ENCODE data around the gene ROR1.

The ROR1 gene

DNA sequence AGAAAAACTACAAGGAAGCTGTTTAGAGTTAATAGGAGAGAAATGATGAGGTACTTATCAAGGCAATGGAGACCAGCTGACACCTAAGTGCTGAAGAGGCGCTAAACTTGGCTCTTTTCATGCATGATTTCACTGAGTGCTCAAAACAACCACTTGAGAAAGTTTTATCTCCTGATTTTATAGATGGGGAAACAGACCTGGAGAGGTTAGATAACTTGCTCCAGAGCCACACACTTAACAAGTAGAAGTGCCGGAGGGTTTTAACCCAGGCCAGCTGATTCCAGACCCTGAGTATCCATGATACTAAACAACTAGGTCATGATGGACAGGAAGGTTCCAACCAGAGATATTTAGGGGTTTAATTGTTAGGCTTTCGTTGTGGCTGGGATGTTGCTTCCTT, 455.5 kb downstream of the ROR1 start (continued):
- TF ChIP-seq ZNF701 (tag by site-specific recombination; IDR thresholded peaks at IDR 0.05): no peak
- TF ChIP-seq, protein P1, sequence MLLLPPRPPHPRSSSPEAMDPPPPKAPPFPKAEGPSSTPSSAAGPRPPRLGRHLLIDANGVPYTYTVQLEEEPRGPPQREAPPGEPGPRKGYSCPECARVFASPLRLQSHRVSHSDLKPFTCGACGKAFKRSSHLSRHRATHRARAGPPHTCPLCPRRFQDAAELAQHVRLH (tag by site-specific recombination; IDR thresholded peaks at IDR 0.05): no peak; the same call in 1 of the 2 replicates
- TF ChIP-seq MEIS1 (CRISPR knock-in tag; IDR thresholded peaks at IDR 0.05; ENCODE audit: borderline replicate concordance): no peak
- no peak for TF ChIP-seq ZNF239 (tag by site-specific recombination; IDR thresholded peaks at IDR 0.05)
- TF ChIP-seq ZNF121 (tag by site-specific recombination; IDR thresholded peaks at IDR 0.05): no peak
- TF ChIP-seq ZNF571 (tag by site-specific recombination; IDR thresholded peaks at IDR 0.05): no peak
- peak; percentile 65; the same call in 1 of the 2 replicates for TF ChIP-seq ZNF184 (tag by site-specific recombination; IDR thresholded peaks at IDR 0.05)
- TF ChIP-seq, protein P2, sequence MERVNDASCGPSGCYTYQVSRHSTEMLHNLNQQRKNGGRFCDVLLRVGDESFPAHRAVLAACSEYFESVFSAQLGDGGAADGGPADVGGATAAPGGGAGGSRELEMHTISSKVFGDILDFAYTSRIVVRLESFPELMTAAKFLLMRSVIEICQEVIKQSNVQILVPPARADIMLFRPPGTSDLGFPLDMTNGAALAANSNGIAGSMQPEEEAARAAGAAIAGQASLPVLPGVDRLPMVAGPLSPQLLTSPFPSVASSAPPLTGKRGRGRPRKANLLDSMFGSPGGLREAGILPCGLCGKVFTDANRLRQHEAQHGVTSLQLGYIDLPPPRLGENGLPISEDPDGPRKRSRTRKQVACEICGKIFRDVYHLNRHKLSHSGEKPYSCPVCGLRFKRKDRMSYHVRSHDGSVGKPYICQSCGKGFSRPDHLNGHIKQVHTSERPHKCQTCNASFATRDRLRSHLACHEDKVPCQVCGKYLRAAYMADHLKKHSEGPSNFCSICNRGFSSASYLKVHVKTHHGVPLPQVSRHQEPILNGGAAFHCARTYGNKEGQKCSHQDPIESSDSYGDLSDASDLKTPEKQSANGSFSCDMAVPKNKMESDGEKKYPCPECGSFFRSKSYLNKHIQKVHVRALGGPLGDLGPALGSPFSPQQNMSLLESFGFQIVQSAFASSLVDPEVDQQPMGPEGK (tag by site-specific recombination; IDR thresholded peaks at IDR 0.05): peak; percentile 47
- no peak for TF ChIP-seq ZFP41 (tag by site-specific recombination; IDR thresholded peaks at IDR 0.05; ENCODE audit: borderline replicate concordance)
- TF ChIP-seq GFI1B (tag by site-specific recombination; IDR thresholded peaks at IDR 0.05): peak; percentile 69; the same call in 1 of the 2 replicates
- no peak for TF ChIP-seq ZNF664 (tag by site-specific recombination; IDR thresholded peaks at IDR 0.05)
- TF ChIP-seq ZNF302 (tag by site-specific recombination; IDR thresholded peaks at IDR 0.05; ENCODE audit: low read depth): no peak
- peak; percentile 40; the same call in 1 of the 2 replicates for TF ChIP-seq SP3 (tag by site-specific recombination; IDR thresholded peaks at IDR 0.05)
- TF ChIP-seq, protein P3, sequence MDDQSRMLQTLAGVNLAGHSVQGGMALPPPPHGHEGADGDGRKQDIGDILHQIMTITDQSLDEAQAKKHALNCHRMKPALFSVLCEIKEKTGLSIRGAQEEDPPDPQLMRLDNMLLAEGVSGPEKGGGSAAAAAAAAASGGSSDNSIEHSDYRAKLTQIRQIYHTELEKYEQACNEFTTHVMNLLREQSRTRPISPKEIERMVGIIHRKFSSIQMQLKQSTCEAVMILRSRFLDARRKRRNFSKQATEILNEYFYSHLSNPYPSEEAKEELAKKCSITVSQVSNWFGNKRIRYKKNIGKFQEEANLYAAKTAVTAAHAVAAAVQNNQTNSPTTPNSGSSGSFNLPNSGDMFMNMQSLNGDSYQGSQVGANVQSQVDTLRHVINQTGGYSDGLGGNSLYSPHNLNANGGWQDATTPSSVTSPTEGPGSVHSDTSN (CRISPR knock-in tag; IDR thresholded peaks at IDR 0.05): no peak
- TF ChIP-seq ZNF785 (tag by site-specific recombination; IDR thresholded peaks at IDR 0.05): no peak
- peak; percentile 70 for TF ChIP-seq ZNF366 (tag by site-specific recombination; conservative IDR thresholded peaks at IDR 0.05)
- peak; percentile 87 for TF ChIP-seq WT1 (tag by site-specific recombination; IDR thresholded peaks at IDR 0.05)
- TF ChIP-seq ZNF140 (tag by site-specific recombination; IDR thresholded peaks at IDR 0.05): no peak
- TF ChIP-seq, protein P4, sequence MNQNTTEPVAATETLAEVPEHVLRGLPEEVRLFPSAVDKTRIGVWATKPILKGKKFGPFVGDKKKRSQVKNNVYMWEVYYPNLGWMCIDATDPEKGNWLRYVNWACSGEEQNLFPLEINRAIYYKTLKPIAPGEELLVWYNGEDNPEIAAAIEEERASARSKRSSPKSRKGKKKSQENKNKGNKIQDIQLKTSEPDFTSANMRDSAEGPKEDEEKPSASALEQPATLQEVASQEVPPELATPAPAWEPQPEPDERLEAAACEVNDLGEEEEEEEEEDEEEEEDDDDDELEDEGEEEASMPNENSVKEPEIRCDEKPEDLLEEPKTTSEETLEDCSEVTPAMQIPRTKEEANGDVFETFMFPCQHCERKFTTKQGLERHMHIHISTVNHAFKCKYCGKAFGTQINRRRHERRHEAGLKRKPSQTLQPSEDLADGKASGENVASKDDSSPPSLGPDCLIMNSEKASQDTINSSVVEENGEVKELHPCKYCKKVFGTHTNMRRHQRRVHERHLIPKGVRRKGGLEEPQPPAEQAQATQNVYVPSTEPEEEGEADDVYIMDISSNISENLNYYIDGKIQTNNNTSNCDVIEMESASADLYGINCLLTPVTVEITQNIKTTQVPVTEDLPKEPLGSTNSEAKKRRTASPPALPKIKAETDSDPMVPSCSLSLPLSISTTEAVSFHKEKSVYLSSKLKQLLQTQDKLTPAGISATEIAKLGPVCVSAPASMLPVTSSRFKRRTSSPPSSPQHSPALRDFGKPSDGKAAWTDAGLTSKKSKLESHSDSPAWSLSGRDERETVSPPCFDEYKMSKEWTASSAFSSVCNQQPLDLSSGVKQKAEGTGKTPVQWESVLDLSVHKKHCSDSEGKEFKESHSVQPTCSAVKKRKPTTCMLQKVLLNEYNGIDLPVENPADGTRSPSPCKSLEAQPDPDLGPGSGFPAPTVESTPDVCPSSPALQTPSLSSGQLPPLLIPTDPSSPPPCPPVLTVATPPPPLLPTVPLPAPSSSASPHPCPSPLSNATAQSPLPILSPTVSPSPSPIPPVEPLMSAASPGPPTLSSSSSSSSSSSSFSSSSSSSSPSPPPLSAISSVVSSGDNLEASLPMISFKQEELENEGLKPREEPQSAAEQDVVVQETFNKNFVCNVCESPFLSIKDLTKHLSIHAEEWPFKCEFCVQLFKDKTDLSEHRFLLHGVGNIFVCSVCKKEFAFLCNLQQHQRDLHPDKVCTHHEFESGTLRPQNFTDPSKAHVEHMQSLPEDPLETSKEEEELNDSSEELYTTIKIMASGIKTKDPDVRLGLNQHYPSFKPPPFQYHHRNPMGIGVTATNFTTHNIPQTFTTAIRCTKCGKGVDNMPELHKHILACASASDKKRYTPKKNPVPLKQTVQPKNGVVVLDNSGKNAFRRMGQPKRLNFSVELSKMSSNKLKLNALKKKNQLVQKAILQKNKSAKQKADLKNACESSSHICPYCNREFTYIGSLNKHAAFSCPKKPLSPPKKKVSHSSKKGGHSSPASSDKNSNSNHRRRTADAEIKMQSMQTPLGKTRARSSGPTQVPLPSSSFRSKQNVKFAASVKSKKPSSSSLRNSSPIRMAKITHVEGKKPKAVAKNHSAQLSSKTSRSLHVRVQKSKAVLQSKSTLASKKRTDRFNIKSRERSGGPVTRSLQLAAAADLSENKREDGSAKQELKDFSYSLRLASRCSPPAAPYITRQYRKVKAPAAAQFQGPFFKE (tag by site-specific recombination; IDR thresholded peaks at IDR 0.05; ENCODE audit: borderline replicate concordance): no peak
- TF ChIP-seq HOXD13 (CRISPR knock-in tag; IDR thresholded peaks at IDR 0.05; ENCODE audit: borderline replicate concordance): no peak
- peak; percentile 72; the same call in 1 of the 2 replicates for TF ChIP-seq ZSCAN30 (tag by site-specific recombination; IDR thresholded peaks at IDR 0.05)
- TF ChIP-seq, protein P5, sequence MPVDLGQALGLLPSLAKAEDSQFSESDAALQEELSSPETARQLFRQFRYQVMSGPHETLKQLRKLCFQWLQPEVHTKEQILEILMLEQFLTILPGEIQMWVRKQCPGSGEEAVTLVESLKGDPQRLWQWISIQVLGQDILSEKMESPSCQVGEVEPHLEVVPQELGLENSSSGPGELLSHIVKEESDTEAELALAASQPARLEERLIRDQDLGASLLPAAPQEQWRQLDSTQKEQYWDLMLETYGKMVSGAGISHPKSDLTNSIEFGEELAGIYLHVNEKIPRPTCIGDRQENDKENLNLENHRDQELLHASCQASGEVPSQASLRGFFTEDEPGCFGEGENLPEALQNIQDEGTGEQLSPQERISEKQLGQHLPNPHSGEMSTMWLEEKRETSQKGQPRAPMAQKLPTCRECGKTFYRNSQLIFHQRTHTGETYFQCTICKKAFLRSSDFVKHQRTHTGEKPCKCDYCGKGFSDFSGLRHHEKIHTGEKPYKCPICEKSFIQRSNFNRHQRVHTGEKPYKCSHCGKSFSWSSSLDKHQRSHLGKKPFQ (tag by site-specific recombination; IDR thresholded peaks at IDR 0.05): peak; percentile 77
- TF ChIP-seq ZNF707 (tag by site-specific recombination; IDR thresholded peaks at IDR 0.05): no peak
- TF ChIP-seq EGR2 (tag by site-specific recombination; IDR thresholded peaks at IDR 0.05; ENCODE audit: low read depth): no peak
- 0 out of 2 replicates have a peak, but pooled peaks have one; percentile 32 for TF ChIP-seq MZF1 (tag by site-specific recombination; IDR thresholded peaks at IDR 0.05; ENCODE audit: borderline replicate concordance)
- peak; percentile 85 for TF ChIP-seq GLI2 (tag by site-specific recombination; IDR thresholded peaks at IDR 0.05; ENCODE audit: borderline replicate concordance, low read depth)
- no peak for TF ChIP-seq KLF9 (tag by site-specific recombination; IDR thresholded peaks at IDR 0.05; ENCODE audit: low read depth)
- TF ChIP-seq, protein P6, sequence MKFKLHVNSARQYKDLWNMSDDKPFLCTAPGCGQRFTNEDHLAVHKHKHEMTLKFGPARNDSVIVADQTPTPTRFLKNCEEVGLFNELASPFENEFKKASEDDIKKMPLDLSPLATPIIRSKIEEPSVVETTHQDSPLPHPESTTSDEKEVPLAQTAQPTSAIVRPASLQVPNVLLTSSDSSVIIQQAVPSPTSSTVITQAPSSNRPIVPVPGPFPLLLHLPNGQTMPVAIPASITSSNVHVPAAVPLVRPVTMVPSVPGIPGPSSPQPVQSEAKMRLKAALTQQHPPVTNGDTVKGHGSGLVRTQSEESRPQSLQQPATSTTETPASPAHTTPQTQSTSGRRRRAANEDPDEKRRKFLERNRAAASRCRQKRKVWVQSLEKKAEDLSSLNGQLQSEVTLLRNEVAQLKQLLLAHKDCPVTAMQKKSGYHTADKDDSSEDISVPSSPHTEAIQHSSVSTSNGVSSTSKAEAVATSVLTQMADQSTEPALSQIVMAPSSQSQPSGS (tag by site-specific recombination; IDR thresholded peaks at IDR 0.05; ENCODE audit: low read depth): 0 out of 2 replicates have a peak, but pooled peaks have one; percentile 29

All from HEK293 (cell line).